NCI-H526 (cell line): ENCODE results near the gene TTC7B.

ENCODE experiments used
- DNase-seq, 2 experiments: peaks; one replicate each; lab custom pipeline; 2025; lab: John Stamatoyannopoulos, UW

TTC7B gene

DNA sequence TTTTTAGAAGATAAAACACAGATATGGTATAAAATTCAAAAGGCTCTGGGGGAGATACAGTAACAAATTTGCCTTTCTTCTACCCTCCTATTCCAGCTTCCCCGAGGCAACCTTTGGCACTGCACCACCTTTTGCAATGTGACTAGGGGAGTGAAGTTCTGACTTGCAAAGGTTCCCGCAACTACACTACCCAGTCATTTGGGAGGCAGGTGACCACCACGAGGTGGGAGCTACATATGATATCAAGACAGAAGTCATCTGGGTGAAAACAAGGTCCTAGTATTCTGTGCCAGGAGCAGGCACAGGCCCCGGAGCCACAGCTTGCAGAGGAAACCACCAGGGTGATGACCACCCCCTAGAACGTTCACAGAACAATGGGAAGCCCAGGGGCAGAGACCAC is 141.5 kb downstream of the TTC7B start:
- DNase-seq: no peak

DNA sequence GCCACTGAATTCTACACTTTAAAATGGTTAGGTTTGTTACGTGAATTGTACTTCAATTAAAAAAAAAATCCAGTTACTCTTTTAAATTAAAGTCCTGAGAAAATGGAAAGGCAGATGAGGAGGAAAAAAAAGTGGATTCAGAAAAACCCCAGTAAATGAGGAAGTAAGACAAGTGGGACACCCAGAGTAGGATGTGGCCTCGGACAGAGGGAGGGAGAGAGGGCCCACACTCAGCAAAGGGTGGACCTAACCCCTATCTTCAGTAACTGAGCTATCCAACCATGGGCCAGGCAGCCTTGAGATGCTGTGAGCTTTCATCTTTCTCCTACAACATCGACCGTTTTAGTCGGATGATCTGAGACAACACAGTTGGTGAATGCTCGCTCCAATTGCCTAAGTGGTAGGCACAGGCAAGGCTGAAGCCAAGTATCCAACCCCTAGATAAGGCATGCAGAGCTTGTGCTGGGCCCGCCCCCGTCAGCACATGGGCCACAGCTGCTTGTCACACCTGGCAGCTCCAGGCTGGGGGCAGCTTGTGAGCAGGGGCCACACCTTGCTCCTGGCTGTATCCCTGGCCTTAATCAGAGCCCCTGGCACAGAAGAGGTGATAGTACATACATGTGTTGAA is 142.1 kb downstream of the TTC7B start:
- no peak for DNase-seq

DNA sequence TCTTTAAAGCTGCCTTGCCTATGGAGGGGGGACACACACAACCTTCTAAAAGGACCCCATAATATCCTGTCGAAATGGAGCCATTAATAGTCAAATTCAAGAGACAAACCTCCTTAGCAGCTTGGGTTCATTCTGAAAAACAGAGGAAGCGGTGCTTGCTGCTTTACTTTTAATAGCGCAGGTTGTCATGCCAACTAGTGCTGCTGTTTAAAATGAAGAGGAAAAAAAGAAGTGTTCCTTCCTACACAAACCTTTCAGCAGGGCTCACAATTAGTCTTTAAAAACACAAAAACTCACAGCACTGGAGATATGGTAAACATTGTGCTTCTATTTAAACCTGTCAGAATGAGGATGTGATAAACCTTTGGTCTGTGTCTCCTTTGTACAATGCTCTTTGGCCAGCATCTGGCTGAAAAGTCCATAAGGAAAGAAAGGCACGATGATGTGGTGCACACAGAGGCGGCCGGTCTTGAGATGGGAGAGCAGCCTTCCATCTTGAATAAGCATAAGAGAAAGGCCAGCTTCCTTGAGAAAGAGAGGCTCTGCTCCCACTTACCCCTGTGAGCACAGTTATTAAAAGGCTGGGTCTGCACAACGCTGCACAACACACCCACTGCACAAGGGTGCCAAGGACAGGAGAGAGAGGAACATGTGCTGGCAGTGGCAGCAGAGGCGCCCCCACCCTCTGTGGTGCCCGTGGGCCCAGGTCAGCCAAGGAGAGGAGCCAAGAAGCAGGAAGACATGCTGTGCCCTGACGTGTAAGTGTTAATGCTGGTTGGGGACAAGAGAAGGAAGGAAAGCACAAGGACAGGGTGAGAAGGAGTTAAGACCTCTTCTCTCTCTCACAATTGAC is 144.6 kb downstream of the TTC7B start:
- DNase-seq: no peak

DNA sequence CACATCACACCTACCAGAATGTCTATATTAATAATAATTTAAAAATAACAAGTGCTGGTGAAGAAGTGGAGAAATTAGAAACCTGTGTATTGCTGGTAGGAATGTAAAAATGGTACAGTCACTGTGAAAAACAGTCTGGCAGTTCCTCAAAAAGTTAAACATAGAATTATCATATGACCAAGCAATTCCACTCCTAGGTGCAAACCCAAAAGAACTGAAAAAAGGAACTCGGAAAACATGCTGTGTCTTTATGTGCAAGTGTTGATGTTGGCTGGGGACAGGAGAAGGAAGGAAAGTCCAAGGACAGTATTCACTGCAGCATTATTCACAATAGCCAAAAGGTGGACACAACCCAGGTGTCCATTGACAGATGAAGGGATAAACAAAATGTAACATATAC is 146.5 kb downstream of the TTC7B start:
- DNase-seq: no peak

DNA sequence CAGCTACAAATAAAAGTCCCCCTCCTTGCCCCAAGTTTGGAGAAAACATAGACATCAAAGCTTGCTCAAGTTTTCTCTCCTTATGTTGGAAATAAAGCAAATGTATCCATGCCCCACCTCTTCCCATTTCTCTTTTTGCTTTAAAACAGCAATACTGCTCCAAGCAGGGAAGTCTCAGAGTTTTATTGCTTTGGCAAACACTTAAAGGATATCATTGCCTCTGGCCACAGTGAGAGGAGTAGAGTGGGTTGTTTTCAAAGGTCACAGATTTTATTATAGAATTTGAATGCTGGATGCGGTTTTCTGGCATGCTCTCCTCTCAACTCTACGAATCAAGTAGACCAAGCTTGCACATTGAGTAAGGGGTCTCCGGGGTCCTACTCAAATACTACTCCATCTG is 149.7 kb downstream of the TTC7B start:
- no peak for DNase-seq

DNA sequence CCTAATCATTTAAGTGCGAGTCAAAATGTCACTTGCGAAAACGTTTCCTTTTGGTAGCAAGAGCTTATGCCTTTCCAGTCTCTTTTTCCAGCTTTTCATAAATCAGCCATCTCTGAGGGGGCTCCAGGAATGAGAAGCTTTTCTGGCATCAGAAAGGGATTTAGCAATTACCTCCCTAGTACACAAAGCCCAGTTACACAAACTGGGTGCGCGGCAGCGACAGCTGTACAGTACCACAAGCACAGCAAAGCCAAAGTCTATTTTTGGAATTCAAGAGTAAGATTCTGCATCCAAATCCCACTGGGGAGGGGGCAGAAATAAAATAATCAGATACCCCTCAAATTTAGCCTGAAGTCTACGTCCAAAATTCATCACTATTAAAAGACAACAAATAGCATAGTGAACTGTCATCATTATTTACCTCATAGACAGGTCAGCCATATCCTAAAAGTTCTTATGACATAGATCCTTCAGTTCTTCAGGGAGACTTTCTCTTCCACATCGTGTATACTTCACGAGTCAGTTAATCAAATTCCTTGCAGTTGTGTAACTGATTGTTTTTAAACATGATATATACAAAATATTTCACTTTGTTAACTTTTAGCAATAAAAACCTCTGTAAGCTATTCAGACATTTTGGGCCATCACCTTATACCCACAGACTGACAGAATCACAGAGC is 150.8 kb downstream of the TTC7B start:
- no peak for DNase-seq

DNA sequence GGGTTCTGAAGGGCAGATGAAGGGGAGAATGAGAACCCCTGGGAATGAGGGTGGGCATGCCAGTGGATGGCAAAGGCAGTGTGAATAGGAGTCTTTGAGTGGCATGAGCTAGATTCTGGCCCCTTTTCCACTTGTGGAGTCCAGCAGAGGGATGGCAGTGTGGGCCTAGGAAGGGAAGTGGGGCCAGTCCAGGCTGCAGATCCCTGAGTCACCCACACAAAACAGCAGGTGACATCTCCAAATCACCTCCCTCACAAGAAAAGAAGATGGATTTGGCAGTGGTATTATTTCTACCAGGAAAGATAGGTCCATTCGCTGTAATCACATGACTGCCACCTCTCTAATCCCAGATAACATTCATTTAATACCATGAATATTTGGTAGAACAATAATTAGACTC is 151.3 kb downstream of the TTC7B start:
- DNase-seq: no peak

DNA sequence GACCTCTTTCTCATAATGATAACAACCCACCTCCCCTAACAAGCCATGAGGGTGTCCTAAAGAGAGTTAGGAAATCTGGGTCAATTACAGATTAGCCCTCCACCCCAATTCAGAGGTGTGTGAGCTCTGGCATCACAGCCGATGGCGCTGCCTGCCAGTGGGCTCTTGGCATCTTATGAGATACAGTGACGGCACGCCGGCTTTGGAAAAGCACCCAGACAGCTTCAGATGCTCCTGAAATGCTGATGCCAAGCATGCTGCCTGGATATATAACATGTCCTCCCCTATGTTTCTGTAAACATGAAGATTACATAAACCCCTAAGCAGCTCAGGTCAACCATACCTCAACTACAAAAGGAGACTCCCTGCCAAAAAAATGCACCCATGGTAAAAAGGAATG is 152.6 kb downstream of the TTC7B start:
- DNase-seq: no peak

DNA sequence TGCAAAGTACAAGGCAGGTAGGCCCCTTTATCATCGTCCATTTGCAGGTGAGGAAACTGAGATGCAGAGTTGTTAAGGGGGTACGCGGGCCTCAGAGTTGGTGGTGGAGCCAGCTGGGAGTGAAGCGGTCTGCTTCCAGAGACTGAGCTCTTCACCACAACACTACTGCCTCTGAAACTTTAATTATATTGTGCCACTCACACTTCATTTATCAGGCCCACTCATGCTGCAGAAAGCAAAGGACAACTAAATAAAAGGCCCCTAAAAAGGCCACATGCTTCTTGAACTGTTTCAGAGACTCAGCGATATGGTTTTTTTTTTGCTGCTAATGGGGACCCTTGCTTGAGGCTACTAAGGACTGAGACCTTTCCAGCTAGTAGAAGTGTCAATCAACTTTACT is 153.1 kb downstream of the TTC7B start:
- no peak for DNase-seq

DNA sequence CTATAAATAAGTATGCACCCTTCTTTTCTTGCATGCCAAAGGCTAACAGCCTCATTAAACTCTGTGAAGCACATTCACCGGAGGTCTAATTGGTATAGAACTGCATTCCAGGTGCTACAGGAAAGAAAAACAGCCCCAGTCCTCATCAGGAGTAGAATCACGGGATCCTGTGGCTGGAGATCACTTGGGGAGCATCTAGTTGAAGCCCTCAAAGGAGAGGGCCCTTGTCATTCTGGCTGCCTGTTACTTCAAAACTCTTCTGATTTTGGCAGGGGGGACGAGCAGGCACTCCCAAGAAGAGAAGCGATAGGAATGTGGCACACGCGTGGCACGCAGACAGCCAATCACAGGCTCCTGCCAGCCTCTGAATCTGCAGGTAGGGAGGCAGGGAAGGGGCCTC is 154.4 kb downstream of the TTC7B start:
- no peak for DNase-seq

DNA sequence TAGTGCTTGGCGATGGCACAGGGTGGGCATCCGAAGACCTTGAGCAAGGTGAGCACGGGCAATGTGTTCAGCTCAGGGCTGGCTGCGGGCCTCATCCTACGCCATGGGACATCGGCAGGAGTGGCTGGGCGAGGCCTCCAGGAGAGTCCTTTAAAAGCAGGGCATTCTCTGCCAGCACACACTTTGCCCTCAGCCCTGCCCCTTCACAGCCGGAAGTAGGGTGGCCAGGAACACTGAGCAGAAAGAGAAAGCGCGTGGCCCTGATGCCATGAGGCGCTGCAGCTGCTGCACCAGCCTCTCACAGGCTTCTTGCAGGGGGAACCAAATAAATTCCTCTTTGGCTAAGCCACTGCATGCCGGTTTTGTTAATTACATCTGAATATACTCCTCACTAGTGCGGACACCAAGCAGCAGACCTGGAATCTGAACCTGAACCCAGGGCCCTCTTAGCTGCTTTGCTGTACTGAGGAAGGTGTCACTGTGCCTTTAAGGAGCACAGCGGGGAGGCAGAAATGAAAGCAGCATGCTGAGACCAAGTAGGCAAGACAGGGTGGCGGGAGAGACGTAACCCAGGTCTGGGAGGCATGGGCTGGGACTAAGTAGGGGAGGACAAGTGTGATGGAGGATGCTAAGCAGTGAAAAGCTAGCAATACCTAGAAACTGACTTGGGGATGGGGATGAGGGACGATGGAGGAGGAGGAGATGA is 155.2 kb downstream of the TTC7B start:
- DNase-seq: no peak

DNA sequence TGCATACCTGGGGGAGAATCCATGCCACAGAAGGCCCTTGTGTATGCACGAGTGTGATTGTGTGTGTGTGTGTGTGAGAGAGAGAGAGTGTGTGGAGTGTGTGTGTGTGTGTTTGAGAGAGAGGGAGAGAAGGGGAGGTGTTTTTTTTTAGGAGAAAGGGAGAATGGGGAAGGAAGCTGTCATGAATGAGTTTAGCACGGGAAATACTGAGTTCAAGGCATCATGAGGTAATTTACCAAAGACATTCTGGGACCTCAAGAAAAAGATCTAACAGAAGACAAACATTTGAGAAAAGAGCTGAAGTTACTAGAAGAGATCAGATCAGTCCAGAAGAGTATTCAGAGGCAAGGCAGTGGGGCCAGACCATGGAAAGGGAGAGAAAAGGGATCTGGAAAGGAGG is 157.1 kb downstream of the TTC7B start:
- no peak for DNase-seq

DNA sequence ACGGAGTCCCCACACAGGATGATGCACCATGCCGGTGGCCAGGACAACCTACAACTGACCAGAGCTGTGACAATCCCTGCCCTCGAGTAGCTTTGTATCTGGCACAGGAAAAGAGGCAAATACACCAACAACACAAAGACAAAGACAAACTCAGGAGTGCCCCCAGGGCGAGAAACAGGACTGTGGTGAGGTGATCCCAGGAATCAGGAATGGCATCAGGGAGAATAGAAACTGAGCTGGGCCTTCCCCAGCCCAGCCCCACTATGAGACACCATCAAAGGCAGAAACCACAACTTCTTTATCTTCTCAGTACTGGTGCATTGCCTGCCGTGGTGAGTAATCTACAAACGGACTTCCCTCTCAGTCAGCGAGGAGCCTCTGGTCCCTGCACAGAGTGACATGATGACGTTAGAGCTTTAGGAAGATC is 157.7 kb downstream of the TTC7B start:
- DNase-seq: no peak

DNA sequence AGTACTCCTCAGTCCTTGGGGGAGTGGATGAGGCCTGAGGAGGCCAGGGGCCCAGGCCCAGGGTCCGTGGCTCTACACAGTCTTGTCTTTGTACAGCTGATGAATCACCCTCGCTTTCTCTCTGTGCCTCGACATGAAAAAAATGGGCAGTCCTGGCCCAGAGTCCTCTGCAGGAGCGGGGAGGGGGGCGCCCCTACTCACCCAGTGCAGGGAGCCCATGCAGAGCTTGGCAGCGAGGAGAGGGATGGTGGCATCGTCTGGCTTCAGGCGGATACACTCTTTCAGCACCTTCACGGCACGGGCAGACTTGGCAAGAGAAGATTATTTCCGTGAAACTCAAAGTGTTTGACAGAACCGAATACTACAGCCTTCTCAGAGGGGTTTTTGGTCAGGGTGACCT is 159.3 kb downstream of the TTC7B start:
- DNase-seq: no peak

DNA sequence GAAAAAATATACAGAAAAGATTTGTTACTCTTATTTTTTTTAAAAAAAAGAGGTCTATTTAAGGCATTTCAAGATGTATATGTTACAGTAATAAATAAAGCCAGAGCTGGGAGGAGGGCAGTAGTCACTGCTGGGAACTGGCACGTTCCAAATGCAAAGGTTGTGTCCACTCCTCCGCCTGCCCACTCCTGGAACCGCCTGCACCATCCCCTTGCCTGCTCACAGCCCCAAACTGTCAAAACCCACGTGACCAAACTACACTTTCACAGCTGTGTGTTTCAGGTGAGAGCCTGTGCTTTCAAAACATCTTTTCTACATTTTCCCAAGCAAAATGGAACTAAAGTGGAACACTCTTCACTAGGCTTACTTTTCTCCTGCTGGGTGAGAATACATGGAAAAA is 160.4 kb downstream of the TTC7B start:
- DNase-seq: no peak

DNA sequence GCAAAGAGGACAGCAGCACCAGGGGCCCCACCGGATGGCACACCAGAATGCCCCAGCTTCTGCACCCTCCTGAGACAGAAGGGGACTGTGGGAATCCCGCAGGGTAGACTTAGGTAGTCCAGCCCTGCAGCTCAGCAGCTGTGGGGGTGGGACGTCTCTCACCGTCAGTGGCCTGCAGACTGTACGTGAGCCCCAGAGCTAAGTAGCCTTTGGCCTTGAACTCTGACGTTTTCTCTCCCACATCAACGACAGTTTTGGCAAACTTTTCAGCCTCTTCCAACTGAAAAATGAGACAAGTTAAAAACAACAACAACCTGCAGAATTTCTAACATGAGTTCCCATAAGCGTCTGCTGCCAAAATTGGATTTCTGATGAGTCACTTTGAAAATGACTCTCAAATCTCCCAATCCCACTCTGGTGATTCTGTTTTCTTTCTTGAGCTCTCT is 161.4 kb downstream of the TTC7B start:
- no peak for DNase-seq

DNA sequence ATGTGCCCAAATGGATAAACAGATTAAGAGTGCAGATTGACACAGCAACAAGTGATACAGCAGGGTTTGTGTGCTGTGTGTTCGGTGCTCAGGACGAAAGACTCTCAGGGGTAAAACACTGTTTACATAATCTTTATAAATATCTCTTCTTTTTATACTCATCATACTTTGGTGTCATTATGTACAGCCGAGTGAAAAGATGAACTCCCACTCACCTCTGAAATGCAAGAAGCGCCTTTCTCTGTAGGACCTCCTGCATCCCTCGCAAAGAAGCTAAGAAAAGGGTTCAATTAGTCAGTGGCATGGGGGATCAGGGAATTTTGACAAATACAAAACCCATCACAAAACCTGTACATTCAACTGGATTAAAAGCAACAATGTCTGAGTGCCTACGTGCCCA is 163.6 kb downstream of the TTC7B start:
- no peak for DNase-seq

DNA sequence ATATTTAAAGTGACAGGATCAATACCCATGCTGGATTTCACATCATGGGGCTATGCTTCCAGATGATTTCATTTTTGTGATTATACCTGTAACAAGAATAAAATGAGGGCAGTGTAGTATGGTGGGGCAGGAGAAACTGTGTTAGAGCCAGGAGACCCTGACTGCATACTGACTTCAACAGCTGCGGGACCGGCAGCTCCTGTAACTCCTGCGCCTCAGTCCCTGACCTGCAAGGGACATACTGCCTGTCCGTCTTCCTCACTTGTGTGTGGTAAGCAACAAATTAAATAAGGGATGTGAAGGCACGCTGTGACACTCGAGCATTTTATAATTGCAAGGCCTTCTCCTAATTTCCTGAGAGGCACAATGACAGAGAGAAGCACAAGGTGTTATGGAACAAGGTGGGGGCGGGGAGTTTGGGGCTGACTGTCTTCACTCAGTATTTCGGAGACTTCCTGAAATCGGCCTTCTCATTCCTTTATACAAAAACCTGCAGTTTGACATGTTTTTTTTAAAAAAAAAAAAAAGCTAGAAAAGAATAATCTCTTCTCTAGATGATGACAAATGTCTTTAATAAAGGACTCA is 164.2 kb downstream of the TTC7B start:
- no peak for DNase-seq

DNA sequence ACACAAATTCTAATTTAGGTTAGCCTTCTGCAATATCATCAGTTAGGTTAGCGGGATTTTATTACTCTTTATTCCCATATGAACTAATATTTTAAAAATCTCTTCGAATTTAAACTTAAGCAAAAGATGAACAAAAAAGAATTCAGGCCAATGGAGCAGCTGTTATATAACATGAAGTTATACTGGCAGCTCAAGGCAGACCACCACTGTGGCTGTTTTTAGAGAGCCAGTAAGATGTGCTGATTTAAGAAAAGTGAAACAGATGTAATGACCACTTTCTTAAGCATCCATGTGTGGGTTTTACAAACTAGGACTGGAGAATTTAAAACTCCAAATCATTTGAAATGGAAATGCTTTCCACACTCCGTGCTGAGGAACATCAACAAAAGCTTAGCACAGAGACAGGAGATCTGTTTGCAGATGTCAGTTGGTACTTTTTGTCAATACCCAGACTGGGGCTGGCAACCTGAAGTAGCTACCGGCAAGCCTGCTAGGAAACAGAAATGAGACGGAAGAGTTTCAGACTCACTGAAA is 164.9 kb downstream of the TTC7B start:
- DNase-seq: no peak

DNA sequence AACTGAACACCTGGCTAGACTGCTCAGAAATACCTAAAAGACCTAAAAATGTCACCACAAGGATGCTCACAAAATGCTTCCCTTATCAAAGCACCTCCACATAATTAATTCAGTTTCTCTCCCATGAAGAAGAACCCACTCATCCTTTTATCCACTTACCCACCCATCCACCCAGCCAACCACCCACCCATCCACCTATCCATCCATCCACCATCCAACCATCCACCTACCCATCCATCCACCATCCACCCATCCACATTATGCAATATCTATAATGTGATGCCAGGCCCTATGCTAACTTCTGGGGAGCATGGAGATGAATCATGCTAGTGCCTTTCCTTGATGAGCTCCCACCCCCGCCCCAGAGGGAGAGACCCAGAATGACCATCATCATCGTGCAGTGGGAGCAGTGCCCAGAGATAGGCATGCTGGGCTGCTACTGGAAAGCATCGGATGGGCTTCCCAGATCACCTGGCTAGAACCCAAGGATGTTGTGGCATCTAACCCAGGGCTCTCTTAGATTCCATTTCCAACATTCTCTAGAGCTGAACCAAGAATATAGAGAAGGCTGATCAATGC is 166.6 kb downstream of the TTC7B start:
- DNase-seq: no peak

DNA sequence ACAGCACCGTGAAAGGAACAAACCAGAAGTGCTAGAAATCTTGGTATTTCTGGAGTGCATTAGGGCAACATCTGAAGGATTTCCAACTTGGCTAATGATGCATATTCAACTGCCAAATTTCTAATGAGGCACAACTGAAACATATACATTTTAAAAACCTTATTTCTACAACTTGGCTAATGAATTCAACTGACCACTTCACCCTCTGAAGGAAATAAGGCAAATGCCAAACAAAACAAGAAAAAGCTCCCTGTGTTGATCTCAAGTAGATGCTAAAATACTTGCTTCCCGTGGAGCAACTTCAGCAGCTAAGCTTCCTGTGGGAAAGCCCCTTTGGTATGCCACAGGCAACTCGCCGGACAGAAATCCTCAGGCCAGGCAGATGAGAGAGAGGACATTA is 167.1 kb downstream of the TTC7B start:
- DNase-seq: no peak
